Amniotic stem cell (primary cell): ENCODE results near the gene FAM156A.
"Not testable (repeated sequence)": the region's sequence is repeated elsewhere in the genome, so short reads cannot be mapped to it uniquely, and the experiment has no call there.

Experiments used
- DNase-seq: peaks from one replicate; lab custom pipeline; 2025; lab: John Stamatoyannopoulos, UW

Gene FAM156A

DNA sequence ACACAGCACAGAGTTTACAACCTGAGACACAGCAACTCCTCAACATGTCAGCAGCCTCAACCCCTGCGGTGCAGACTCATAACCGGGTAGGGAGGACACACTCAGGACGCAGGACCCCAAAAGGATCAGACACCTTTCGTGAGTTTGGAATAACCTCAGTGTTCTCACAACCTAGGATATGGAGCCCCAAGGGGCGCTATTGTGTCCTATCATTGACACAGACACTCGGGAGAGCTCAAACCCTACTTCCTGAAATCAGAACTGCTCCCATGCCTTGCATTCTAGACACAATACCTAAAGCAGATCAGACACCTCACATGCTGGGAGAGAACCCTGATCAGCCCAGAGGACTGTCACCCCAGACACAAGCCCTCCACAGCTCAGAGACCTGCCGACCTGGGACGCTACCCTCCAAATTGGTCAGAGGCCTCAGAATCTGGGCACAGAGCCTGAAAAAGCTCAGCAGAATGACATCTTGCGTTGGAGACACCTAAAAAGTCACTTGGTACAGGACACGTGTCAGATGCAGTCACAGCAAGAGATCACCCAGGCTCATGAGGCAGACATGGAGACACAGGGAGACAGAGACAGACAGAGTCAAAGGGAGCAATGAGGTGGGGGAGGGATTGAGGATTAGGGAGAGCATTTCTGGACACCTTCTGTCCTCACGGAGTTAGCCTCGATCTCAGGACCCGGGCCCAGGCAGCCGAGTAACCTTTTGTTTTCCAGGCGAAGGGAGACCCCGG is 8.8 kb upstream of the FAM156A start:
- DNase-seq, result not testable (repeated sequence)

- not testable (repeated sequence) for DNase-seq
Observed at GRCh38 chrX:52958961-52959360, 643 bp upstream of the FAM156A start.

DNA sequence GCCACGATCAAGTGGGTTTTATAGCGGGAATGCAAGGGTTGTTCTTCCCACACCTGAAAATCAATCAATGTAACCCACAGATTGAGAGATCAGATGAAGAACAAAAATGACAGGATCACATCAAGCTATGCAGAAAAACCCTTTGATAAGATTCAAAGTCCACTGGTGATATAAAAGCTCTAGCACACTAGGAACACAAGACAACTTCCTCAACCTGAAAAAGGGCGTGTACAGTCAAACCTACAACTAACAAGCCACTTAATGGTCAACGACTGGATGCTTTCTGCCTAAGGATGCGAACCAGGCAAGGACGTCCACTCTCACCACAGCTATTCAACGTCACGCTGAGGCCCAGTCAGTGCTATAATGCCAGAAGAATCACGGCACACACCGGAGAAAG is 8.4 kb downstream of the FAM156A start:
- DNase-seq, result not testable (repeated sequence)

DNA sequence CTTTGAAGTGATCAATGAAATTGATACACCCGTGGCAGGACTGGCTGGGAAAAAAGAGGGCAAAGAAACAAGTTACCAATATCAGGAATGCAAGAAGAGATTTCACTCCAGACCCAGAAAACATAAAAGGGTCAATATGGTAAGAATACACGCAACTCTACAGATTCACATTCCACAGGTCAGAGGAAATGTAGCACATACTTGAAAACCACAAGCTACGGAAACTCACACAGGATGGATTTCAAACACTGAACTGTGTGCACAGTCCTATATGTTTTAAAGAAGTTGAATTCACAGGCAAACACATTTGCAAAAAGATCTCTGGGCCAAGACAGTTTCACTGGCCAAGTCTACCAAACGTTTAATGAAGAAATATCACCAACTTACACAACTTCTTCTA is 9.0 kb downstream of the FAM156A start:
- DNase-seq, result not testable (repeated sequence)

DNA sequence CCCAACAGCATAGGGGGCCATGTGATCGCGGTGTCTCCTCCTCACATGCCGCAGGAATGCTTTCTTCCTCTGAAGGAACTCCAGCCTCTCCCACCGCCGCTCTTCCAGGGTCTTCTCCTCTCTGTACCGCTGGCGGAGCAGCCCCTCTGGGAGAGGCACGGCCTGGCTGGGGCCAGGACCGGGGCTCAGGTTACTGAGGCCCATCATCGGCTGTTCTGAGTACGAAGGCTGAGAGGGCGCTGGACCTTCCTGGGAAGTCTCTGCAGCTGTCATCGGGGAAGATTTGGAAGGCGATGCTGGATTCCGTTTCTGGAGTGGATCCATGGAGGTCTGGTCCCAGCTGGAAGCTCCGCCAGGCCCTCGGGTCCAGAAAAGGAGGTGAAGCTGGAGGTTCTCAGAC is 10.1 kb downstream of the FAM156A start:
- DNase-seq, result not testable (repeated sequence)

- not testable (repeated sequence) for DNase-seq
Observed at GRCh38 chrX:52947501-52947900, 10.8 kb downstream of the FAM156A start.

DNA sequence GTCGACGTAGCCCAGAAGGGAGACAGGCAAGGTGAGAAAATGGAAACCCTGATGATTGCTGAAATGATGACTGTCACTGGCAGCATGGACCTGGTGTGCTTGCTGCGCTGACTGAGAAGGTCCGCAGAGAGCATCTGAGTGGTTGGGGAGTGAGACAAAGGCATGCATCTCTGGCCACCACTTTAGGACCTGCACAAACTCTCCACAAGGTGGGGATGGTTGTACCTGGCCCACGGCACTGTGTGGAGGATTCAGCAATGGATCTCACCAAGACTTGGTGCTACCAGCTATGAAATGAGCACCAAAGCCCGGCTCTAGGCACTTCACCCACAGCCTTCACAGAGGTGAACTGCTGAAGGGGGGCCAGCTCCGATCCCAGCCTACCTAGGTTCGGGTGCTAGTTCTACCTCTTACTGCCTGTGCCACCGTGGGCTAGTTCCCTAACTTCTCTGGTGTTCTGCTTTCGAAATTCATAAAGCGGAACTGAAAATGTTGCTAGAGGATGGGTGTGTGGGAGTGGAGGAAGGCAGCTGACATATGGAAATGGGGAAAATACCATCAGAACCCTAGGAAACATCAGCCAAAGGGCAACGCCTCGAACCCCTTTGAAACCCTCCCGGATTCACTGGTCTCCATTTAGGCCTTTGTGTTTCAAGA is 12.4 kb downstream of the FAM156A start:
- not testable (repeated sequence) for DNase-seq

DNA sequence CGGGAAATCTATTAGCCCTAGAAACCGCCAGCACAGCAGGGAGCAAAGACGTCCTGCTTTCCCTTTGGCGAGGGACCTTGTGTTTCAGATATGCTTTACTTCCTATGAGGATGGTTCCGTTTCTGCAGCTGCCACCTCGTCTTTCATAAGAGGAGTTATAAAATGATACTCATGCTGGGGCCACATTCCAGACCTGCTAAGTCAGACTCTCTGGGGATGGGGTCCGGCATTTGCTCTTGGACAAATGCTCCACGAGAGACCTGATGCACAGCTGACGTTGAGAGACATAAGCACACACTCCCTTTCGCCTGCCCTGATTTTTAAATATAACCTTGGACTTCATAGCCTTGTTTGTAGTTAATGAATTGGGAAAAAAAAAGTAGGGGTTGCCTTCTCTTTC is 16.6 kb downstream of the FAM156A start:
- DNase-seq, result not testable (repeated sequence)

GRCh38 chrX:52940704-52941103 is 17.6 kb downstream of the FAM156A start:
- DNase-seq, result not testable (repeated sequence)

GRCh38 chrX:52935470-52935784 is 22.9 kb downstream of the FAM156A start:
- DNase-seq, result not testable (repeated sequence)

DNA sequence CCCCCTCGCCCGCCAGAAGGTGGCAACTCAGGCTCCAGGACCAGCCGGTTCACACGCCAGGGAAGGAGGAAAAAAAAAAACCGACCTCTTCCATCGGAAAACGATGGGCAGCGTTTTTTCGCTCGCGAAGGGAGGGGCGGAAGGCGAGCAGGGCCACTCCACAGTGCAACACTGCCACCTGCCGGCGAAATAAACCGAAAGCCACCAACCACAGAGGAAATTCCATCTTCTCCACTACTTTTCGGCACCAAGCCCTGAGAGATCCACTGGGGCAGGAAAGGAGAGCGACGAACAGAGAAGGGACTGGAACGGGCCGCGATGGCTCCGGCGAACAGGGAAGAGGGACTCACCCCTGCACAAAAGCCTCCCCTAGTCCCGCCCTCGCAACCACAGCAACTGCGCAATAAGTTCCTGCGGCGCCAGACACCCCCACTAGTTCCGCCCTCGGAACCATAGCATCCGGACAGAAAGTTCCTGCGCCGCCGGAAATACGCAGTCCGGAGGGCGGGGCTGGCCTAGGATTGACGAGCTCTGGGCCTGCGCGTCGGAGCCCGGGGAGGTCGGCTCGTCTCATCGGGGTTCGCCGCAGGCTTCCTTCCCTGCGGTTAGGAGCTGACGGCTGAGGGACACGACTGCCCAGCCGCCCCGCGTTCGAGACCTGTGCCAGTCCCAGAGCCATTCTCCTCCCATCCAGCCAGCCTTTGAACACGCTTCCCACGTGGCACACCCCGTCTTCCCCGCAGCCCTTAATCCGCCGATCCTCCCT is 23.4 kb downstream of the FAM156A start:
- DNase-seq, result peak; percentile 87

DNA sequence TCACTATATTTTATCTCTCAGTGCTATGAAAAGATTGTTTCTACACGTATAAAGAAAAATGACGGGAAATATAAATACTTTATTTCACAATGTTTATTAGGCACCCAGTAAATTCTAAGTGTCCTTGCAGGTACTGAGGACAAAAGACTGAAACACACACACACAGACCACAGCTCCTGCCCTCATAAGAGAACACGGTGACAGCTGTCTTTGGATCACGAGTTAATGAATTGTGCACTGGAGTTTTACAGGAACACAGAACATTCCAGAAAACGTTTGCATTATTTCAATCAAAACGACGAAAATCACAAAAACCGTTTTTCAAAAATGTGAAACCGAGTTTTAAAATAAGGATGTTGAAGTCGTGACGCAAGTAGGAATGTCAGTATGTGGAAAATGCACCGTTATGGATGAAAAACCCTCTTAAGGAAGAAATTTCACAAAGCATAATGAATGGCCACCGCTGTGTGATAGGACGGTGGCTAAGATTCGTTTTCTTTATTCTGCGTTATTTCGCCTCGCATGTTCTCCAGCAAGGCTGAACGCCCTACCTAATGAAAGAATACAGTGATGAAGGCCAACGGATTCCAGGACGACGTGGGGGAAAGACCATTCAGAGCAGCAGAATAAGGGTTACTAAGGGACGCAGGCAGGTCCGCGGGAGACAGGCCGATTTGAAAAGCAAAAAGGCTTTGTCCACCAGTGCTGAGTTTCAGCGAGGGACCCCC is 24.2 kb downstream of the FAM156A start:
- no peak for DNase-seq

DNA sequence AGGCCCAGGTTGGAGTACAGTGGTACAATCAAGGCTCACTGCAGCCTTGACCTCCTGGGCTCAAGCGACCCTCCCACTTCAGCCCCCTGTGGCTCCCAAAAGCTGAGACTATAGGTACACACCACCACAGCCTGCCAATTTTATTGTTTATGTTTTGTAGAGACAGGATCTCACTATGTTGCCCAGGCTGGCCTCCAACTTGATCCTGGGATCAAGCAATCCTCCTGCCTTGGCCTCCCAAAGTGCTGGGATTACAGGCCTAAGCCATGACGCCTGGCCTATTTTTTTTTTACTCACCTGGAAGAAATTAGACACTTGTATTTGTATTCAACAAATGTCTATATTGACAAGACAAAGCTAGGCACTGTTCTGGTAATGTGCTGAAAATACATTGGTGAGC is 25.1 kb downstream of the FAM156A start:
- no peak for DNase-seq

- not testable (repeated sequence) for DNase-seq
Observed at GRCh38 chrX:52930214-52930613, 28.1 kb downstream of the FAM156A start.

- DNase-seq, result no peak
Observed at GRCh38 chrX:52923781-52924241, 34.5 kb downstream of the FAM156A start.

DNA sequence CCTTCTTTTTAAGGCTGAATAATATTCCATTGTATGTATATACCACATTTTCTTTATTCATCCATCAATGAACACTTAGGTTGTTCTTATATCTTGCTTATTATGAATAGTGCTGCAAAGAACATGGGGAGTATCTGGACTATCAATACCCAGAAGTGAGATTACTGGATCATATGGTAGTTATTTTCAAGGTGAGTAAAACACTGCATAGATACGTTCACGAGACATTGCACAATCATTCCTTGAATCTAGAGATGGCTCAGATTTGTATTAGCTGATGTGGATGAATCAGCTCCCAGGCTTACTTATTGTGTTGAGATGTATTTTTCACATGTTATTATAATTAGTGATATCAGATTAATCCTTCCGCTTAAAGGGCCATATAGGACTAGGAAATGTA is 43.6 kb downstream of the FAM156A start:
- not testable (repeated sequence) for DNase-seq

GRCh38 chrX:52913681-52914080 is 44.6 kb downstream of the FAM156A start:
- not testable (repeated sequence) for DNase-seq

GRCh38 chrX:52909313-52909969 is 48.9 kb downstream of the FAM156A start:
- DNase-seq, result not testable (repeated sequence)

GRCh38 chrX:52907900-52908299 is 50.4 kb downstream of the FAM156A start:
- not testable (repeated sequence) for DNase-seq

DNA sequence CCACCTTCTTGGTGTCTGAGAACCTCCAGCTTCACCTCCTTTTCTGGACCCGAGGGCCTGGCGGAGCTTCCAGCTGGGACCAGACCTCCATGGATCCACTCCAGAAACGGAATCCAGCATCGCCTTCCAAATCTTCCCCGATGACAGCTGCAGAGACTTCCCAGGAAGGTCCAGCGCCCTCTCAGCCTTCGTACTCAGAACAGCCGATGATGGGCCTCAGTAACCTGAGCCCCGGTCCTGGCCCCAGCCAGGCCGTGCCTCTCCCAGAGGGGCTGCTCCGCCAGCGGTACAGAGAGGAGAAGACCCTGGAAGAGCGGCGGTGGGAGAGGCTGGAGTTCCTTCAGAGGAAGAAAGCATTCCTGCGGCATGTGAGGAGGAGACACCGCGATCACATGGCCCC is 51.2 kb downstream of the FAM156A start:
- not testable (repeated sequence) for DNase-seq

DNA sequence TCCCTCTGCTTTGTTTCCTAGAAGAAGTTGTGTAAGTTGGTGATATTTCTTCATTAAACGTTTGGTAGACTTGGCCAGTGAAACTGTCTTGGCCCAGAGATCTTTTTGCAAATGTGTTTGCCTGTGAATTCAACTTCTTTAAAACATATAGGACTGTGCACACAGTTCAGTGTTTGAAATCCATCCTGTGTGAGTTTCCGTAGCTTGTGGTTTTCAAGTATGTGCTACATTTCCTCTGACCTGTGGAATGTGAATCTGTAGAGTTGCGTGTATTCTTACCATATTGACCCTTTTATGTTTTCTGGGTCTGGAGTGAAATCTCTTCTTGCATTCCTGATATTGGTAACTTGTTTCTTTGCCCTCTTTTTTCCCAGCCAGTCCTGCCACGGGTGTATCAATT is 52.2 kb downstream of the FAM156A start:
- not testable (repeated sequence) for DNase-seq
